Activated CD8-positive, alpha-beta T cell treated with anti-CD3 and anti-CD28 coated beads for 36 hours (primary cell): ENCODE data around the gene GRAMD2B. TPM values are rescaled to one million over a fixed set of nuclear protein-coding genes. Genes with fewer than 3 reads are reported as not detected.

Experiments used
- ATAC-seq: fragments of 200-7000 bp; cut with Tn5 transposase; one replicate; pipeline ENCODE4 v1.10.0; 2021; ENCODE audit warnings: mild to moderate bottlenecking, moderate library complexity
- CTCF ChIA-PET: fragments of 350-600 bp; sonication (Branson Sonifier 250); formaldehyde crosslinking; loops from one replicate; lab custom pipeline; 2021; ENCODE audit warnings: antibody characterized with exemption; lab: Charles Lee
- POLR2A ChIA-PET: fragments of 350-600 bp; sonication (Branson Sonifier 250); formaldehyde crosslinking; loops from one replicate; lab custom pipeline; 2021; ENCODE audit warnings: antibody characterized with exemption; lab: Charles Lee
- DNase-seq: peaks from one replicate; pipeline ENCODE4 v3.0.0-alpha.2; 2020
- H3K27ac Mint-ChIP-seq: one replicate; pipeline ENCODE4 v1.8.0; 2021; ENCODE audit warnings: mild to moderate bottlenecking, mixed read lengths
- H3K27me3 Mint-ChIP-seq: one replicate; pipeline ENCODE4 v1.8.0; 2021; ENCODE audit warnings: mixed read lengths
- H3K36me3 Mint-ChIP-seq: one replicate; pipeline ENCODE4 v1.8.0; 2021; ENCODE audit warnings: low read depth, mixed read lengths
- H3K4me1 Mint-ChIP-seq: one replicate; pipeline ENCODE4 v1.8.0; 2021; ENCODE audit warnings: low read depth, mixed read lengths
- H3K4me3 Mint-ChIP-seq: one replicate; pipeline ENCODE4 v1.8.0; 2021; ENCODE audit warnings: mild to moderate bottlenecking, moderate library complexity, mixed read lengths
- H3K9me3 Mint-ChIP-seq: one replicate; pipeline ENCODE4 v1.8.0; 2021; ENCODE audit warnings: mixed read lengths
- CTCF ChIP-seq: fragments of 200-600 bp; IDR thresholded peaks from one replicate; pipeline ENCODE4 v1.8.0; 2022; ENCODE audit warnings: antibody characterized with exemption, mild to moderate bottlenecking
- intact Hi-C: fragments of 100-400 bp; cut with micrococcal nuclease; formaldehyde crosslinking; loops from one replicate; pipeline ENCODE4 v1.10.0; 2022
- total RNA-seq, 2 experiments: library from RNA; stranded (reverse); gene quantifications; one replicate each; pipeline ENCODE4 v1.2.3, GENCODE V29; 2021

Gene GRAMD2B
- total RNA-seq, 2 experiments from 2014 or later, result 8.0 to 8.4 TPM

GRCh38 chr5:126483156-126483555, 59.9 kb downstream of the GRAMD2B start:
- Mint-ChIP-seq H3K9me3 (no peaks in the 10 kb centered on the region), H3K4me3 (no peak overlapping the region), H3K36me3 (peaks cover 25% of the 10 kb centered on the region), H3K4me1 (no peaks in the 10 kb centered on the region), H3K27ac (no peak overlapping the region), H3K27me3 (no peaks in the 10 kb centered on the region)
- no peak for ATAC-seq
- CTCF ChIA-PET, result interaction anchor here (1.0 to 2.2 kb wide), 3 partner anchors 17 to 130 kb away, joined by 3 to 12 read pairs (median 4); no protein-coding TSS in a partner anchor
- POLR2A ChIA-PET, result no interaction called here
- intact Hi-C loops, result no loop called here
- no peak for TF ChIP-seq CTCF
- no peak for DNase-seq

DNA sequence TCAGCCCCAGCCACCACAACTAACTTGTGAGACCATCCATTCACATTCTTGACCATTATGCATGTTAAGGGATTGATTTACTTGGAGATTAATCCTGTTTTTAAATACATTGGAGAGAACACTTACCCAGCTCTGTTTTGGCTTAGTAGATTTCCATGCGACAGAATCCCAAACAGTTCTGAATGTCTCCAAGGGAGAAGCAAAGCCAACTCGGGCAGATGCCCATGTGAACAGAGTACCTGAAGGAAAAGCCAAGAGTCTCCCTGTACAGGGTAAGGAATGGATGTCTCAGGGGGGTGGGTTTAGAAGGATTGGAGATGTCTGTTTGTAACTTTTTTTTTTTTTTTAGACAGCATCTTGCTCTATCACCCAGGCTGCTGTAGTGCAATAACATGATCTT, 61.0 kb downstream of the GRAMD2B start:
- H3K27me3 Mint-ChIP-seq, result no peaks in the 10 kb centered on the region
- ATAC-seq (no peak), DNase-seq (no peak)
- intact Hi-C loops, result no loop called here
- no peak for TF ChIP-seq CTCF
- H3K9me3 Mint-ChIP-seq, result no peaks in the 10 kb centered on the region
- no peak overlapping the region for H3K27ac Mint-ChIP-seq
- peaks cover 25% of the 10 kb centered on the region for H3K36me3 Mint-ChIP-seq
- no peak overlapping the region for H3K4me3 Mint-ChIP-seq
- POLR2A ChIA-PET, result no interaction called here
- H3K4me1 Mint-ChIP-seq, result no peaks in the 10 kb centered on the region
- CTCF ChIA-PET, result no interaction called here

- ATAC-seq (no peak), DNase-seq (no peak)
- CTCF ChIA-PET, result interaction anchor here (1.0 to 1.8 kb wide), 3 partner anchors 10 to 147 kb away, joined by 3 to 9 read pairs (median 4); no protein-coding TSS in a partner anchor
- Mint-ChIP-seq H3K27me3 (no peaks in the 10 kb centered on the region), H3K4me3 (no peak overlapping the region), H3K4me1 (no peaks in the 10 kb centered on the region), H3K27ac (no peak overlapping the region), H3K9me3 (no peaks in the 10 kb centered on the region), H3K36me3 (peaks cover 22% of the 10 kb centered on the region)
- POLR2A ChIA-PET, result interaction anchor here (1.6 kb wide), 1 partner anchor 13 kb away, joined by 4 read pairs; no protein-coding TSS in a partner anchor
- intact Hi-C loops, result no loop called here
- TF ChIP-seq CTCF, result no peak
These were observed 63.1 kb downstream of the GRAMD2B start for GRCh38 chr5:126486332-126486731.

GRCh38 chr5:126487596-126487995, 64.4 kb downstream of the GRAMD2B start:
- ATAC-seq (no peak), DNase-seq (no peak)
- Mint-ChIP-seq H3K9me3 (no peaks in the 10 kb centered on the region), H3K27me3 (no peaks in the 10 kb centered on the region), H3K4me3 (no peak overlapping the region), H3K4me1 (no peaks in the 10 kb centered on the region), H3K36me3 (peaks cover 22% of the 10 kb centered on the region), H3K27ac (no peak overlapping the region)
- intact Hi-C loops, result no loop called here
- ChIA-PET CTCF (interaction anchor here (1.0 to 1.8 kb wide), 3 partner anchors 8 to 87 kb away, joined by 3 to 9 read pairs (median 3); no protein-coding TSS in a partner anchor), POLR2A (no interaction called here)
- TF ChIP-seq CTCF, result no peak

DNA sequence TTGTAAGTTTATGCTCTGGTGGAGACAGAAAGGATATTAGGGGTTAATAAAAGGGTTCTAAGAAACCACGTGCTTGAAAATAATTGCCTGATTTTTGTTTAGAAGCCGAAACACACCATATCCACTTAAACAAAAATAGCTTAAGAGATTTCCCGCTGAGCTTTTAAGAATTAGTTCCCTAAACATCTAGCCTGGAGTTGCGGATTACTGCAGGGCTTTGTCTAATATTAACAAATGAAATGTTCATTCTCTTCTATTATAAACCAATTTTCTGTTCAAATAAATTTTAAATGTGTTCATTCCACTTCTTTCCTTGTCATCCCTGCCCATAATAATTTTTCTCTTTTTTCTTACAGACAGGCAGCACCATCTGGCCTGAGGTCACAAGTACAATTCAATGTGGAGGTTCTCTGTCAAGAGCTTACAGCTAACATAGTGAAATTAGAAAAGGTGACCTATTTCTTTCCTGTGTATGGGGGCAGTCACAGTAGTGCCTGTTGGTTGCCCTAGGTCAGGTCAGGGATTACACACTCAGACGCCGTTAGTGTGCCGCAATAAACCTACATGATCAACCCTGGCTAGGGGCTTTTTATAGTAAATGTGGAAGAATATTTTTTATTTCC, 65.3 kb downstream of the GRAMD2B start:
- Mint-ChIP-seq H3K9me3 (no peaks in the 10 kb centered on the region), H3K27ac (no peak overlapping the region), H3K36me3 (peaks cover 16% of the 10 kb centered on the region), H3K4me3 (no peak overlapping the region), H3K27me3 (no peaks in the 10 kb centered on the region), H3K4me1 (no peaks in the 10 kb centered on the region)
- ChIA-PET CTCF (interaction anchor here (1.0 to 2.1 kb wide), 2 partner anchors 11 to 88 kb away, joined by 3 to 13 read pairs; no protein-coding TSS in a partner anchor), POLR2A (no interaction called here)
- DNase-seq (no peak), ATAC-seq (no peak)
- TF ChIP-seq CTCF, result no peak
- intact Hi-C loops, result no loop called here
